Measurements from ENCODE around the gene PKP1.

- TF ChIP-seq MYC (IDR thresholded peaks at IDR 0.05; ENCODE audit: low read depth, low read length) (no peak), CTCF (IDR thresholded peaks at IDR 0.05; ENCODE audit: extremely low read depth in 1 of 2, insufficient read depth in 1 of 2, low read depth in 1 of 2, low read length in 2 of 2) (no peak), POLR2A (IDR thresholded peaks at IDR 0.05; ENCODE audit: low read depth, low read length) (no peak), POLR2AphosphoS5 (IDR thresholded peaks at IDR 0.05; ENCODE audit: insufficient read depth, low read depth, low read length) (no peak), EZH2 (IDR thresholded peaks at IDR 0.05; ENCODE audit: borderline replicate concordance, low read depth, low read length, severe bottlenecking) (no peak), MAX (IDR thresholded peaks at IDR 0.05; ENCODE audit: insufficient read depth, insufficient read length) (no peak), GATA2 (IDR thresholded peaks at IDR 0.05; ENCODE audit: insufficient read depth, insufficient read length, low read depth, low read length) (no peak), FOS (IDR thresholded peaks at IDR 0.05; ENCODE audit: borderline replicate concordance, insufficient read depth, low read length) (no peak), JUN (IDR thresholded peaks at IDR 0.05; ENCODE audit: borderline replicate concordance, insufficient read depth, insufficient read length, low read depth) (no peak)
Observed at GRCh38 chr1:201310251-201310985, 27.1 kb downstream of the PKP1 start.
